Fibroblast of villous mesenchyme (primary cell): ENCODE data around the gene MAPRE2. TPM values are rescaled to one million over a fixed set of nuclear protein-coding genes. Genes with fewer than 3 reads are reported as not detected.

Source experiments
- DNase-seq: peaks from one replicate; pipeline ENCODE4 v3.0.0-alpha.2; 2010; ENCODE audit warnings: low read depth
- H3K4me3 ChIP-seq: 2 replicates; pipeline ENCODE4 v1.5.1; 2011; ENCODE audit warnings: low read depth, mild to moderate bottlenecking, low read length
- CTCF ChIP-seq: IDR thresholded peaks from 2 replicates; pipeline ENCODE4 v1.5.1; 2012; ENCODE audit warnings: low read depth, mild to moderate bottlenecking, low read length; ENCODE audit not compliant: insufficient read depth
- total RNA-seq: library from RNA; depleted of rRNA; stranded (reverse); fragments of >200 nt; gene quantifications from 2 replicates; pipeline ENCODE4 v1.2.3, GENCODE V29; 2012

The MAPRE2 gene
- total RNA-seq, 1 donor, result 18.6 TPM

- DNase-seq, result no peak
- H3K4me3 ChIP-seq, result peak overlapping the region; percentile 15
- peak; percentile 1 for TF ChIP-seq CTCF
These were observed 11.4 kb upstream of the MAPRE2 start for GRCh38 chr18:35029770-35030169.

- peak overlapping the region; percentile 15 for H3K4me3 ChIP-seq
- no peak for DNase-seq
- peak; percentile 0 for TF ChIP-seq CTCF
These were observed 10.8 kb upstream of the MAPRE2 start for GRCh38 chr18:35030277-35030989.

- TF ChIP-seq CTCF, result no peak
- H3K4me3 ChIP-seq, result no peak overlapping the region
- DNase-seq, result no peak
These were observed 9.1 kb upstream of the MAPRE2 start for GRCh38 chr18:35032113-35032512.

- no peak overlapping the region for H3K4me3 ChIP-seq
- DNase-seq, result no peak
- TF ChIP-seq CTCF, result no peak
These were observed 3.2 kb upstream of the MAPRE2 start for GRCh38 chr18:35038029-35038428.

- H3K4me3 ChIP-seq, result no peak overlapping the region
- DNase-seq, result no peak
- no peak for TF ChIP-seq CTCF
These were observed 2.2 kb upstream of the MAPRE2 start for GRCh38 chr18:35038881-35039491.

- no peak for TF ChIP-seq CTCF
- DNase-seq, result no peak
- H3K4me3 ChIP-seq, result peak overlapping the region; percentile 89
These were observed 600 bp upstream of the MAPRE2 start for GRCh38 chr18:35040638-35040987.
